NCI-H2081 treated with DMSO at 0.1 percent for 48 hours (cell line): Measurements from ENCODE around the gene CLEC16A.

ENCODE experiments used
- DNase-seq: peaks from one replicate; lab custom pipeline; 2025; lab: John Stamatoyannopoulos, UW

Gene CLEC16A

GRCh38 chr16:11015607-11016006 is 71.2 kb downstream of the CLEC16A start:
- DNase-seq: no peak

- no peak for DNase-seq
Observed at GRCh38 chr16:11016524-11016988, 72.2 kb downstream of the CLEC16A start.

DNA sequence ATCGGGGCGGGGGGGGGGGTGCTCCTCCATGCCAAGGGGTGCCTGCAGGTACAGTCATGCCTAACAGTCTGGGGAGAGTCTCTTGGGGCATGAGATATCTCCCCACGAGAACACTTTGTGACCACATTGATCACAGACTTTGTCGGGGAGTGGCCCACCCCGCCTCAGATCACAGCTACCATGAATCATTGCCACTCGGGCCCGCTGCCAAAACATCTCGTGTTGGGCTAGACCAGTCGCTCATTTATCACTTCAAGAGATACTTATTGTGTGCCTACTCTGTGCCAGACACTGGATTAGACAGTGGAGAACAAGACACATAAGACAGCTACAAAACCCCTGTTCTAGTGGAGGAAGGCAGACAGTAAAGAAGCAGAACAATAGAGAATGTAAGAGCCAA is 72.6 kb downstream of the CLEC16A start:
- DNase-seq: no peak

- no peak for DNase-seq
Observed at GRCh38 chr16:11017499-11017898, 73.1 kb downstream of the CLEC16A start.

- no peak for DNase-seq
Observed at GRCh38 chr16:11020388-11020787, 76.0 kb downstream of the CLEC16A start.

- no peak for DNase-seq
Observed at GRCh38 chr16:11020792-11021551, 76.6 kb downstream of the CLEC16A start.

- DNase-seq: no peak
Observed at GRCh38 chr16:11022002-11022401, 77.6 kb downstream of the CLEC16A start.

DNA sequence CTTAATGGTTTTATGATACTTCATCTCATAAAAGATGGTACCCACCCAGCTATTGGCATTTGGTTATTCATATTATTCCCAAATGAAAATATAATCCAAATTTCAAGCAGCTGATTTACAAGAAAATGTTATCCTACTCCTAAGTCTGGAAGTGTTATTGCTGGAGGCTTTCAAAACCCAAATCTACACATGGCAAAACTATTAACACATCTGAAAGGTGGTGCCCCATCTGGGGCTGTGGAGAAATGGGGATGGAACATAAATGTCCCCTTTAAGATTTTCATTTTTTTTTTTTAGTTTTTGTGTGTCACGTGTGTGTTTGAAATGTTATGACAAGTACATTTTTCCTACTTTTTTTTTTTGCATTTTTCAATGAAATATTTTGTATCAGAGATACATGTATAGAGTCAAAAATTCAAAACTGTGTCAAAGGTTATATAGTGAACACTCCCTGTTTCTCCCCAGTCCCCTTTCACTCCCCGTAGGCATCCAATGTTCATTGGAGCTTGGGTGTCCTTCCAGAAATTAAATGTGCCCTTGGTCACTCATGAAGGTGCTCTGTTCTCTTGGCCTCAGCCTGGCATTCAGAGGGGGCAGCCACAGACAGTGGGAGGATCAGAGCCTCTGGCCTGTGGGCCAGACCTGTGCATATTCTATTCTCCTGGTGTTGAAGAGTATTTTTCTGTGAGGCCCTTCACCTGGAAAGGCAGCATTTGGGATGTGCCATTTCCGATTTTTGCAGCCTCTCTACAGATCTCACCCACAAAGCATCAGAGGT is 79.1 kb downstream of the CLEC16A start:
- DNase-seq: no peak

DNA sequence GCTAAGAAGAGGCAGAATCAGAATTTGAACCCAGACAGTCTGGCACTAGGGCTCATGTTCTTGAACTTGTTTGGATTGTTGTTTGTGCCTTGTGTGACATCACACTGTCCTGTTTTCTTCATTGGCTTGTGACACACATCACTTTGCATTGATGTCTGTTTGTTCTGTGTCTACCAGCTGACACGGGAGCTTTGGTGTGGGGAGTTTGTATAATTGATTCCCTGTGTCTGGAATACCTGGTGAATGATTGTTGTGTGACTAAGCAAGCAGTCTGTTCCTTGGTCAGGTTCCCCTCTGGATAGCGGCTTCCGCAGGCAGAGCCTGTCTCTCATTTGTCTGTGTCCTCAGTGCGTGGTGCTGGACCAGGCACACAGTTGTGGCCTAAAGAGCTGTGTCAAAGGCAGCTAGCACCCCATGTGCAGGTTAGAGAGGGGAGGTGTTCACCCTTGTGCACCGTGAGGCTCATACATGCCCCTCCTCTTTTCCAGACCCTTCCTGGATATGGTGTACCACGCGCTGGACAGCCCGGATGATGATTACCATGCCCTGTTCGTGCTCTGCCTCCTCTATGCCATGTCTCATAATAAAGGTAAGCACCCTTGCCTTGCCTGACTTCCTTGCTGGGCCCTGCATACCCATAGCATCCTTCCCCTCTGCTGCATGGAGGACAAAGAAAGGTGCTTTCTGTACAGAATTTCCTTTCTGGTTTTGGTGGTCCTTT is 80.1 kb downstream of the CLEC16A start:
- DNase-seq: no peak

DNA sequence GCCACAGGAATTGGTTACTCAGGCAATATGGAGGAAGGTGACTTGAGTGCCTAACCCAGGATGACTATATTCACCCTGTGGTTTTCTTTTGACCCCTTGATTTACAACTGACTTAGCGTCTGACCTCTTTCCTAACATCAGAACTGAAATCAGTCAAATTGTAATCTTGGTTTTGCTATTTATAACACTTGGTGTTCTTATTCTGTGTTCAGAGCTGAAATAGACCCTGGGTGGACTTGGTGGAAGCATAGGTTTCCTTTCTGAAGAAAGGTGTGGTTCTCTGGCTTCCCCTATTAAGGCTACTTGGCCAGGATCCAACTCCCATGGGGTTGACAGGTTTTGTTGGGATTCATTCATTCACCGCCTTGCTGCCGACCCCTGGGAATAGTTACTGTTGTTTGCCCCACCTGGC is 80.8 kb downstream of the CLEC16A start:
- no peak for DNase-seq

DNA sequence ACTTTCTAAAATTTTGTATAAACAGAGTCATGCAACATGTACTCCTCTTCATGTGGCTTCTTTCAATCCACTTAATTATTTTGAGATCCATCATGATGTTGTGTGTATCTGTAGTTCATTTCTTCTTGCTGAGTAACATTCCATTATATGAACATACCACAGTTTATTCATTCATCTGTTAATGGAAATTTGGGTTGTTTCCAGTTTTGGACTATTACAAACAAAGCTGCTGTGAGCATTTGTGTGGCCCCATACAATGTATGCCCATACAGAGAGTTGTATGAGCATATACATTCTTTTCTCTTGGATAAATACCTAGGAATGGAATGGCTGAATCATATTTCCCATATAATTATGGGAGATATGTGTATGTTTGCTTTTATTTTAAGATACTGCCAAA is 85.6 kb downstream of the CLEC16A start:
- no peak for DNase-seq

DNA sequence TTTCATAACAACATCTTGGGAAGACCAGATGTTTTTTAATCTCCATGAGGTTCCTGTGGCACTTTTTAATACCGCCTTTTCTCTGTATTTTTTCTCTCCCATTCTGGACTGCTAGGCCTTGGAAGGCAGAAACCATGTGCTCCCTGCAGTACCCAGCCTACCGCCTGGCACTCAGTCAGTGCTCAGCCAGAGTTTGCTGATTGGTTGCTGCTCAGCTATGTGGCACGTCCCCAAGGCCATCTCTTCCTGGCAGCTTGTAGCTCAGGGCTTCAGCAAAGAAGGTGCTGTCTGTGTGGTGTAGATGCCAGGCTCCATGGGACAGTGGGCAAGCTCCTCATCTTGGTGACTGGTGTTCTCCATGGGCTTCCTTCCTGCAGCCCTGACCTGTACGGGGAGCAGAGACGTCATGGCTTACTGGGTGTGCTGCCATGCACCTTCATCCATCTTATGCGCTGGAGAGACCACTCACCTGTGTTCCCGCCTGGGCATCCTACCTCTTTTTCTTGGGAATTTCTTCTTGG is 86.7 kb downstream of the CLEC16A start:
- no peak for DNase-seq

DNA sequence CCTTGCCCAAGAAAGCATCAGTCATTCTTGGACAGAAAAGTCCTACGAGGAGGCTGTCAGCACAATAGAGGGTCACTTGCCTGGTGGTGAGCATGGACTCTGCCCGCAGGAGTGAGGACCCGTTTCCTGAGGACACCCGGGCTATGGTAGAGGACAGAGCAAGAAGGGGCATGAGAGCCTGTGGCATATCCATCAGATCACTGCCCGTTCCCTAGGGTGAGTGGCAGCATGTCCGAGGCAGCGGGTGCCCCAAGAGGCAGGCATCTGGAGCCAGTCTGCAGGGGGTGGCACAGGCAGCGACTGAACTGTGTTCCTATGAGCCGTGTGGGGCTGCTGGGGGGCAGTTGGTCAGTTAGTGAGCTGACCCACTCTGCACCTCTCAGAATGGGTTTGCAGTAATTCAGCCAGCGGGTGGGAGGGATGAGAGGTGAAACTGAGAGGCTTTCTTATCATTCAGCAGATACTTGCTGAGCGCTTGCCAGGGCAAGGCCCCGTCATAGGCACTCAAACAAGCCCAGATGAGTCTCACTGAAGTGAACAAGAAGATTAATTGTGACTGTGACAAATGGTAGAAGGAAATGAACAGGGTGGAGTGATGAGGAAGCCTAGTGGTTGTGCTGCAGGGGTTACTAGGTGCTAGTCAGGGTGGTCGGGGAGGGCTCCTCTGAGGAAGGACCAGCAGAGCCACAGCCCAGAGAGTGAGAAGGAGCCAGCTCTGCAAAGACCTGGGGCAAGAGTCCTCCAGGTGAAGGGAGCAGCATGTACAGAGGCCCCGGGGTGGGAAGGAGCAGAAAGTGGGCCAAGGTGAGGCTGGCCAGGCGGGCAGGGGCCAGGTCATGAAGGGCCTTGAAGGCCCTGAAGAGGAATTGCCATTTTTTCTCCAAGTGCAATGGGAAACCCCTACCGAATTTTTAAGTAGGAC is 87.9 kb downstream of the CLEC16A start:
- no peak for DNase-seq

DNA sequence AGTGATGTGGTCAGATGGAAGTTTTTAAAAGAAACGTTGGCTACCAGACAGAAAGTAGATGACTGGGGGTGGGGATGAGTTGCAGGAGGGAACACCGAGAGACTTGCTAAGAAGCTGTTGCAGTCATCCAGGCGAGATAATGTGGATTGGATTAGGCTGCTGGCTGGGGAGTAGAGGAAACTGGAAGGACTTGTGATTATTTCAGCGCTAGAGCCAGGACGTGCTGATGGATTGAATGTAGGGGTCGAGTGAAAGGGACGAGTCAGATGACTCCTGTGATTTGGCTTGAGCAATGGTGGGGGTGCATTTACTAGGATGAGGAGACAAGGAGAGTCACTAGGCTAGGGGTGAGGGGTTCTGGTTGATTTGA is 88.5 kb downstream of the CLEC16A start:
- DNase-seq: no peak

DNA sequence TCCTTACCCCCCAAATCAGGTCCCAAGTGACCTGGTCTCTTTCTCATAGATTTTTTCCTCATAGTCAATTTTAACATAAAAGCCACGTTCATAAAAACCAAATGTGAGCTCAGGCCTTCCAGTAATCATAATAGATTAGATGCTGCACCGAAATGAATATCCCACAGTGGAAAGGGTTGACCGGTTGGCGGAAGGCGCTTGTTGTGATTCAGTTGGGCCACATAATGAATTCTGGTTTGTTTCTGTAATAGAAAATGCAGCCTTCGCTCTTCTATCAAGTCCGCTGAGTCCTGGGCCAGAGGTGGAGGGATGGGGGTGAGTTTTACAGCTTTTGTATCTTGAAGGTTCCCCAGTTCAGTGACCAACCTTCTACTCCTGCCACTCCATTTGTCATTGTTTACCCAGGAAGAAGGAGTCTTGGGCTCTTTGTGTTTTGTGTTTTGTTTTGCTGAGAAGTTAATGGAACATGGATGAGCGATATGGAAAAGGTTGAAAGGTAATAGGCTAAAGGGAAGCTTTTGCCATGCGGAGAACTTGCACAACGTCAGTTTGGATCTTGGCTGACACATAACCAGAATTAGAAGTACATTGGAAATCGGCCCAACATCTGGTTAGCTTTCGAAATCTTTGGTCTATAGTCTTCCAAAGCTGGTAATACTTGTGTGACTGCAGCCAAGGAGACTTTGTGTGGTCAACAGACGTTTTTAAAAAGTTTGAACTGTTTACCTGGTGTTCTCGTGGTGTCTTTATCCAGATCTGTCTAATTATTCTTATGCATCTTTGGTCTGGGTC is 89.5 kb downstream of the CLEC16A start:
- DNase-seq: no peak

DNA sequence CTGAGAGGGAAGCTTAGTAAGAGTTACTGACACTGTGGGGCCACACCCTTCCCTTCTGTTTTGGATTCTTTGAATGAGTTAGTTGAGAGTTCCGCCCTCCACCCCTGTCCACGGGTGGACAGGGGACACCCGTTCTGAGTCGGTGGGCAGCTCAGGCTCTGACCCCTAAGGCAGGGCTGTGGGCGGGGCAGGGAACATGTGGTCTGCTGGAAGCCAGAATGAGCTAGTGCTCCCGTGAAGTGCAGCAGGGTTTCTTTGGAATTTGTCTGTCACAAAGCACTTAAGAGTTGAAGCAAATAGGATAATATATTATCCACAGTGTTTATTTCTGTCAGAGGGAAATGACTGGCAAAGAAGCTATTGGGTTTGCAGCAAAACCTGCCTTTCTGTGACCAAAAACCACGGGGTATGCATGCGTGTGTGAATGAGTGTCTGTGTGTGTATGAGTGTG is 90.1 kb downstream of the CLEC16A start:
- no peak for DNase-seq

- DNase-seq: no peak
Observed at GRCh38 chr16:11035096-11035495, 90.7 kb downstream of the CLEC16A start.

DNA sequence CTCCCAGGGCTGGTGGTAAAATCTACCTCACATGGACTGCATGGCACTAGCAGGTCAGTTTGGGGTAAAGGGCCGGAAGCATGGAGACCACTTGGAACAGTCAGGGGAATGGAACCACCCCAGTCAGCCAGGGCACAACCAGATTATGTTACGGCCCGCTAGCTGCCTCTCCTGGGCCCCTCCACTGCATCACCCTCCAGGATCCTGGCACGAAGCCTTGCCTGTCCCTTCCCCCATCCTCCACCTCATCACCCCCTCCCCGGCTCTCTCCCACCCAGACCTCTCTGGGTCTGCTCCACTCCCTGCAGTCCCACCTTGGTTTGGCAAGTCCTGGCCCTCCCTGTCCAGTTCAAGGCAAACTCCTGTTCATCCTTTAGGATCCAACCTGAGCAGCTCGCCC is 91.7 kb downstream of the CLEC16A start:
- DNase-seq: no peak

GRCh38 chr16:11036868-11037410 is 92.6 kb downstream of the CLEC16A start:
- DNase-seq: no peak

- DNase-seq: no peak
Observed at GRCh38 chr16:11038305-11038704, 93.9 kb downstream of the CLEC16A start.
